Globus pallidus (tissue), 1 donor: ENCODE data around the gene CCDC27.

Experiments
- DNase-seq: peaks from one replicate; pipeline ENCODE4 v3.0.0-alpha.2; 2015; ENCODE audit warnings: low spot score

CCDC27 gene

GRCh38 chr1:3759796-3760195 is 7.5 kb downstream of the CCDC27 start:
- no peak for DNase-seq

DNA sequence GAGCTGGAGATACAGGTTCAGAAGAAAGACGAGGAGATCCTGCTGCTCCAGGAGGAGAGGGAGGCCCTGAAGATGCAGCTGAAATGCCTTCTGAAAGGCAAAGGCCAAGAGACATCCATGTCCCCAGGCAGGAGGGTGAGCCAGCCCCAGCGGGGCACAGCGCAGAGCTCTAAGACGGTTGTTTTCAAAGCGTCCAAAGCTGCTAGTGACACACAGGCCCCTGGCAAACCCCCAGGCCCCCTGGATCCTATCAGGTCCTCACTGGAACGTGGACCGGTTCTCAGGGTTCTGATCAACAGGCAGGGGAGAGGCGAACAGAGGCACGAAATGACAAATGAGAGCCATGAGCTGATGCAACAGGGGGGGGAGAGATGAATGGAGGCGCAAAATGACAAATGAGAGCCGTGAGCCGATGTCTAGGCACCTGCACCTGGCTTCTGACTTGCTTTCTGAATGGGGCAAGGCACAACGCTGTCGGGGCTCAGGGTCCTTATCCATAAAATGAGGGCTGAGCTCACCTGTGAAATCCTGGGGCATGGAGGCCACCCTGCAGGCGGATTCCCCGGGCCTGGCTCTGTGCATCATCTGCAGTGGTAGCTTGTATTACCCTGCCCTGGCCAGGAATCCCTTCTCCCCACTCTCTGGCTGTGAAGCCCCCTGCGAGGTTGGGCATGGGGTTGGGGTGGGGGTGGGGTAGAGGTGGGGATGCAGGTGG is 9.2 kb downstream of the CCDC27 start:
- no peak for DNase-seq

DNA sequence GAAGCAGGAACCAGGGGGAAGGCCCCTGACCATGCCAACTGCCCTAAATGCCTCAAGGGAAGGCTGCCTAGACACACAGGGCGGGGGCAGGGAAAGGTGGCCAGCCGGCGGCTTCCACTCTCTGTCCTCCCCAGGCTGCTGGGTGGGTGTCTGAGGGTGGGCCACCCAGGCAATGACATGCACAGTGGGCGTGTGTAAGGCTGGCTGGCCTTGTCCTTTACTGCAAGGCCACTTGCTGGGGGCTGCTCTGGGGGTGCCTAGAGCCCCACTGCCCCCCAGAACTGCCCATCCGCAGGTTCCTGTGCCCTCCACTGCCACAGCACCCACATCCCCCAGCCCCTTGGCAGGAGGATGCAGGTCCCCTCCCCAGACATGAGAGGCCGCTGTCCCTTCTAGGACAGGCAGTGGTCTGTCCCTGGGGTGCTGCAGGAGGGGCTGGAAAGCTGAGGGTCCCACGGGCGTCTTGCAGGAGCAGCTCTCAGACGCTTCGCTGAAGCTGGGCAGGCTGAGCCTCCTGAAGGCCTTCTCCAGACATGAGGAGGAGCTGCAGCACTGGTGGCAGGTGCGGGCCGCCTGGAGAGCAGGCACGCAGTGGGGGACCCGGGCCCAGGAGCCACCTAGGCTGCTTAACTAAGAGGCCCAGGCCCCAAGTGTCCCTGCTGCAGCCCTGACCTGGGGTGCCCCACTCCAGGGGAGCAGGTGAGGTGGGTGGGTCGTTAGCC is 10.1 kb downstream of the CCDC27 start:
- no peak for DNase-seq

DNA sequence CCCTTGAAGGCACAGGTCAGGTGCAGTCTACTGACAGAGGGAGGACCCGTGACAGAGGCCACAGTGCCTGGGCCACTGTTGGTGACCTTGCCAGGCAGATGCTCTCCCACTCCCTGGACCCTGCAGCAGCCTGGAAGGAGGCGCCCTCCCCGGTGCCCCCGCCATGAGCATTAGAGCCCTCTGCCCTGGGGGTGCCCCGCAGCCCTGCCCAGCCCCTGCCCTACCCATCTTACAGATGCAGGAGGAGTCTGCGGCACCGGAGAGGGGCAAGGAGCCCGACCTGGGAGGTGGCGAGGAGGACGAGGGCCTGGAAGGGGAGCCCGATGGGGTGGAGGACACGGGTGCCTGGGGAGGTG is 10.6 kb downstream of the CCDC27 start:
- DNase-seq: no peak

- no peak for DNase-seq
Measured at GRCh38 chr1:3763351-3764125, 11.3 kb downstream of the CCDC27 start.

GRCh38 chr1:3767328-3767925 is 15.2 kb downstream of the CCDC27 start:
- no peak for DNase-seq

DNA sequence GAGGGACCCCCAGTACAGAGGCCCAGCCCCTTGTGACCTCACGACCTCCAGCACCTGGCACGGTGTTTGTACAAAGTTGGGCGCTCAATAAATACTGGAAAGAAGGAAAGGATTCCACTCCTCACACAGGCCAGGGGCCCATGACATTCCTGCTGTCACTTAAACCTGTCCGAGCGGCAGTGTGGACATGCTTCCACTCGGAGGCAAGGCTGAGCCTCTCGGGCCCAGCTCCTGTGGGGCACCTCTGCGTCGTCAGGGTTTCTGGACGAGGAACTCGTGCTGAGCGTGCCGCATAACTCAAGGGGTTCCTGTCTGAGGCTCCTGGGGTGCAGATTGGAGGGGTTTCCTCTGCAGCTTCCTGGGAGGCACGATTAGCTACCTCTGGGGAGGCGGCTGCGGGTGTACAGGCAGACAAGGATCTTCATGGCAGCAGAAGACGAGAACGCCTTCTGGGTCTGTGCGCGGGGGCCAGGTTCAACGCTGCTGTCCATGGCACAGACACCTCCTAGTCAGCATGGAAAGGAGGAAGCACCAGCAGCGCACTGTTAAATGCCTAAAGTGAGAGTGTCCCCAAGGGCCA is 16.7 kb downstream of the CCDC27 start:
- no peak for DNase-seq

DNA sequence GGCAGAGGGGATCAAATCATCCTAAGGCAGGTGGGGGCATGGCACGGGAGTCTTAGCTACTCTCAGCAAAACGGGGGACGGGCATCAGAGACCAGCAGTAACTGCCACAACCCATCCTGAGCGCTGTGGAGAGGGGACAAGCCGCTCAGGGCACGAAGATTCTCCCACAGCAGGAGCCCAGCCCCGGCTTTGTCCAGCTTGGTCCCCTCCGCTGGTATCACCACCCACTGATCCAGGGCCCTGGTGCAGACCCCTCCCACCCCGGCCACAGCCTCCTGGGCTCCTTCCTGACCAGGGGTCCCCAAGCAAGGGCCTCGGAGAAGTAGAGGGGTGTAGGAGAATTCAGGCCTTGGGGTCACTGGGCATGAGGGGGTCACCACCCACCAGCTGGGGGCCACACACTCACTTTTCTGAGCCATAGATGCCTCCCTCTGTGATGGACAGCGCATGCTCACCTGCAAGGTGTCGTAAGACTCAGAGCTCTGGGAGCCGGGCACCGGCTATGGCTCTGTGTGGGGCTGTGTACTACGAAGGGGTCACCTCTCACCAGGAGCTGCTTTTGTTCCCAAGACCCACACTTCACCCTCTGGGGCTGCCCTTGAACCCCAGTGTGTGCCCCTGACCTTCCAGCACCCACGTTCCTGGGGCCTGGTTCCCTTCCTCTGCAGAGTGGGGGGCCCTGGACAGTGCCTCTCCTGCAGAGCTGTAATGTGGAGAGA is 18.0 kb downstream of the CCDC27 start:
- no peak for DNase-seq

GRCh38 chr1:3771108-3772026 is 19.1 kb downstream of the CCDC27 start:
- no peak for DNase-seq

DNA sequence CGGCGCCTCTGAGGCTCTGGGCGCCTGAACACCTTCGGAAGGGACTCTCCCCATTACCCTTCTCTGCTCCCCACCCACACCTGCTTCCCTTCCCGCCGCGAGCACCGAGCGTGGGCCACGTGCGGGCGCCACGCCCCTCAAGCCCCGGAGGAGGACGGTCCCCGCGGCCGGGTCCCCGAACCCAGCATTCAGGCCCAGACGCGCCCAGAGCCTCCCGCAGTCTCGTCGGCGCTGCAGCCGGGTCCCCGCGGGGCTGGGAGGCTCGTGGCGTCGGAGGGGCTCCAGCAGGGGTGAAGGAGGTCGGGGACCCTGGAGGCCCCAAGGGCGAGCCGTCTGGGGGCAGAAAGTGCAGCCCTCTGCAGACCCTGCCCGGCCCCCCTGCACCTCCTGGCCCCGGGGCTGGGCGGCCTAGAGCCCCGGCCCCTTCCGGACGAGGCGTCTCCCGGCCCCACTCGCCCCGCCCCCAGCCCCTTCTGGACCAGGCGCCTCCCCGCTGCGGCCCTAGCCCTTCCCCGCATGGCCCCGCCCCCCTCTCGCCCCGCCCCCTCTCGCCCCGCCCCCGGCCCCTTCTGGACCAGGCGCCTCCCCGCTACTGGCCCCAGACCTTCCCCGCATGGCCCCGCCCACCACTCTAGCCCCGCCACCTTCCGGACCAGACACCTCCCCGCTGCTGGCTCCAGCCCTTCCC is 19.9 kb downstream of the CCDC27 start:
- DNase-seq: peak; percentile 61

- no peak for DNase-seq
Measured at GRCh38 chr1:3772715-3773571, 20.7 kb downstream of the CCDC27 start, which contains the start of gene SMIM1. Gene SMIM1, plus strand, starts transcription at chr1:3772749. Its CDS starts 2,625 bp downstream, at chr1:3775374.

GRCh38 chr1:3773572-3774275 is 21.5 kb downstream of the CCDC27 start:
- no peak for DNase-seq

- peak; percentile 50 for DNase-seq
Measured at GRCh38 chr1:3774276-3774945, 22.2 kb downstream of the CCDC27 start.

GRCh38 chr1:3774946-3775489 is 22.8 kb downstream of the CCDC27 start:
- no peak for DNase-seq

- peak; percentile 47 for DNase-seq
Measured at GRCh38 chr1:3775490-3776230, 23.4 kb downstream of the CCDC27 start.

- DNase-seq: no peak
Measured at GRCh38 chr1:3776231-3776961, 24.1 kb downstream of the CCDC27 start.
